IMR-90 (cell line): ENCODE measurements around the gene CLEC3B. TPM values are rescaled to one million over a fixed set of nuclear protein-coding genes. Genes with fewer than 3 reads are reported as not detected.

Experiments used
- ATAC-seq: fragments of 200-7000 bp; cut with Tn5 transposase; 2 replicates; pipeline ENCODE4 v1.9.1; 2020; ENCODE audit warnings: low read depth, mild to moderate bottlenecking, moderate library complexity
- BruUV-seq: library from RNA; stranded (reverse); fragments of 400-500 nt; replicated peaks from 2 replicates; lab custom pipeline; 2021; lab: Mats Ljungman, UMichigan
- CTCF ChIA-PET: fragments of 300-600 bp; formaldehyde crosslinking; extraction: SDS; loops from one replicate; lab custom pipeline; 2021; ENCODE audit warnings: antibody characterized with exemption; lab: Yijun Ruan, JAX
- POLR2A ChIA-PET: fragments of 300-600 bp; sonication (Branson Sonifier 250); formaldehyde crosslinking; loops from one replicate; lab custom pipeline; 2022; ENCODE audit warnings: antibody characterized with exemption; ENCODE audit not compliant: unreplicated experiment; lab: Charles Lee
- DNase-seq: peaks from one replicate; pipeline ENCODE4 v3.0.0; 2013
- H2AFZ ChIP-seq: replicated peaks from 2 replicates; pipeline ENCODE3; 2013; ENCODE audit warnings: low read length, mild to moderate bottlenecking; ENCODE audit not compliant: poor library complexity
- H2AK5ac ChIP-seq: 2 replicates; pipeline ENCODE4 v1.6.1; 2013; ENCODE audit warnings: low read depth, low read length, inconsistent platforms
- H2AK9ac ChIP-seq: replicated peaks from 2 replicates; pipeline ENCODE3; 2013; ENCODE audit warnings: mild to moderate bottlenecking, low read depth, low read length, moderate library complexity; ENCODE audit not compliant: poor library complexity
- H2BK120ac ChIP-seq: 2 replicates; pipeline ENCODE4 v1.6.1; 2013; ENCODE audit warnings: low read depth, low read length, inconsistent platforms
- H2BK15ac ChIP-seq: 3 replicates; pipeline ENCODE4 v1.6.1; 2013; ENCODE audit warnings: low read depth, low read length, inconsistent platforms
- H2BK20ac ChIP-seq: 2 replicates; pipeline ENCODE4 v1.6.1; 2013; ENCODE audit warnings: low read depth, mild to moderate bottlenecking, inconsistent platforms, low read length, moderate library complexity
- H2BK5ac ChIP-seq: 2 replicates; pipeline ENCODE4 v1.6.1; 2013; ENCODE audit warnings: mild to moderate bottlenecking, low read depth, low read length, inconsistent platforms; ENCODE audit not compliant: poor library complexity, severe bottlenecking
- H3K14ac ChIP-seq: replicated peaks from 2 replicates; pipeline ENCODE4 v1.6.1; 2013; ENCODE audit warnings: low read depth, low read length, inconsistent platforms
- H3K18ac ChIP-seq: 2 replicates; pipeline ENCODE4 v1.6.1; 2013; ENCODE audit warnings: low read depth, low read length, control low read depth
- H3K23ac ChIP-seq: 2 replicates; pipeline ENCODE4 v1.6.1; 2013; ENCODE audit warnings: low read depth, low read length, inconsistent platforms
- H3K27ac ChIP-seq: 2 replicates; pipeline ENCODE4 v1.5.1; 2013; ENCODE audit warnings: mild to moderate bottlenecking, control low read depth, low read length; ENCODE audit not compliant: insufficient read depth
- H3K27me3 ChIP-seq: 2 replicates; pipeline ENCODE4 v1.6.1; 2013; ENCODE audit warnings: low read length; ENCODE audit not compliant: control insufficient read depth, insufficient read depth
- H3K36me3 ChIP-seq: 2 replicates; pipeline ENCODE4 v1.6.1; 2013; ENCODE audit warnings: low read length, mixed read lengths; ENCODE audit not compliant: control insufficient read depth, insufficient read depth
- H3K4ac ChIP-seq: 2 replicates; pipeline ENCODE4 v1.6.1; 2013; ENCODE audit warnings: low read depth, low read length, inconsistent platforms
- H3K4me1 ChIP-seq: 2 replicates; pipeline ENCODE4 v1.6.1; 2013; ENCODE audit warnings: low read length, mixed read lengths; ENCODE audit not compliant: control insufficient read depth, insufficient read depth
- H3K4me2 ChIP-seq: 2 replicates; pipeline ENCODE4 v1.6.1; 2013; ENCODE audit warnings: low read depth, mild to moderate bottlenecking, control low read depth, low read length, moderate library complexity
- H3K4me3 ChIP-seq: 2 replicates; pipeline ENCODE4 v1.5.1; 2013; ENCODE audit warnings: low read depth, mild to moderate bottlenecking, control low read depth, low read length, moderate library complexity; ENCODE audit not compliant: insufficient read depth
- H3K56ac ChIP-seq: 2 replicates; pipeline ENCODE4 v1.6.1; 2013; ENCODE audit warnings: low read length, inconsistent platforms; ENCODE audit not compliant: insufficient read depth; ENCODE audit errors: extremely low read depth
- H3K79me1 ChIP-seq, 2 experiments: 2 replicates each; pipeline ENCODE4 v1.6.1; 2013; ENCODE audit warnings: low read length in 2 of 2, inconsistent platforms in 1 of 2, low read depth in 1 of 2
- H3K9ac ChIP-seq: 2 replicates; pipeline ENCODE4 v1.6.1; 2013; ENCODE audit warnings: low read depth, low read length, control low read depth
- H3K9me1 ChIP-seq: 2 replicates; pipeline ENCODE4 v1.6.1; 2013; ENCODE audit warnings: low read length, inconsistent platforms; ENCODE audit not compliant: insufficient read depth
- H3K9me3 ChIP-seq: 2 replicates; pipeline ENCODE4 v1.6.1; 2013; ENCODE audit warnings: low read length; ENCODE audit not compliant: control insufficient read depth, insufficient read depth
- H4K20me1 ChIP-seq: 2 replicates; pipeline ENCODE4 v1.6.1; 2013; ENCODE audit warnings: low read length, inconsistent platforms; ENCODE audit not compliant: insufficient read depth
- H4K5ac ChIP-seq: 2 replicates; pipeline ENCODE4 v1.6.1; 2013; ENCODE audit warnings: mild to moderate bottlenecking, low read depth, low read length, control low read depth
- H4K8ac ChIP-seq, 2 experiments: 2 replicates each; pipeline ENCODE4 v1.6.1; 2013; ENCODE audit warnings: low read depth in 2 of 2, low read length in 2 of 2, control low read depth in 1 of 2, inconsistent platforms in 1 of 2
- H4K91ac ChIP-seq: 2 replicates; pipeline ENCODE4 v1.6.1; 2013; ENCODE audit warnings: low read depth, low read length, inconsistent platforms; ENCODE audit not compliant: insufficient read depth
- BHLHE40 ChIP-seq: fragments of 150-350 bp; IDR thresholded peaks from 2 replicates; pipeline ENCODE4 v1.6.1; 2016; ENCODE audit warnings: mild to moderate bottlenecking, low read depth, low read length
- CEBPB ChIP-seq: IDR thresholded peaks from 2 replicates; pipeline ENCODE4 v1.6.1; 2012; ENCODE audit warnings: low read depth, low read length, improper control_type of control experiment
- CHD1 ChIP-seq: IDR thresholded peaks from 2 replicates; pipeline ENCODE4 v1.6.1; 2012; ENCODE audit warnings: low read depth, low read length, improper control_type of control experiment
- CTCF ChIP-seq: conservative IDR thresholded peaks from 2 replicates; pipeline ENCODE4 v1.5.1; 2012; ENCODE audit warnings: mild to moderate bottlenecking, low read depth, low read length, improper control_type of control experiment
- FOS ChIP-seq: fragments of 150-350 bp; IDR thresholded peaks from 2 replicates; pipeline ENCODE4 v1.6.1; 2016; ENCODE audit warnings: low read depth, low read length
- MAFK ChIP-seq: IDR thresholded peaks from 2 replicates; pipeline ENCODE4 v1.6.1; 2012; ENCODE audit warnings: low read depth, low read length, improper control_type of control experiment
- MAZ ChIP-seq: IDR thresholded peaks from 2 replicates; pipeline ENCODE4 v1.6.1; 2012; ENCODE audit warnings: low read depth, mild to moderate bottlenecking, low read length, improper control_type of control experiment, moderate library complexity, borderline replicate concordance
- MXI1 ChIP-seq: IDR thresholded peaks from 2 replicates; pipeline ENCODE4 v1.6.1; 2012; ENCODE audit warnings: low read depth, mild to moderate bottlenecking, low read length, moderate library complexity, borderline replicate concordance
- NFE2L2 ChIP-seq: fragments of 150-350 bp; IDR thresholded peaks from 2 replicates; pipeline ENCODE4 v1.6.1; 2016; ENCODE audit warnings: low read depth, mild to moderate bottlenecking, low read length
- POLR2A ChIP-seq: IDR thresholded peaks from 2 replicates; pipeline ENCODE4 v1.6.1; 2012; ENCODE audit warnings: mild to moderate bottlenecking, low read depth, low read length
- RAD21 ChIP-seq: IDR thresholded peaks from 2 replicates; pipeline ENCODE4 v1.6.1; 2012; ENCODE audit warnings: low read length, improper control_type of control experiment
- RCOR1 ChIP-seq: IDR thresholded peaks from 2 replicates; pipeline ENCODE4 v1.6.1; 2012; ENCODE audit warnings: mild to moderate bottlenecking, low read length, improper control_type of control experiment; ENCODE audit not compliant: insufficient replicate concordance
- RFX5 ChIP-seq: IDR thresholded peaks from 2 replicates; pipeline ENCODE4 v1.8.0; 2012; ENCODE audit warnings: low read depth, mild to moderate bottlenecking, low read length, moderate library complexity
- SMC3 ChIP-seq: fragments of 150-350 bp; IDR thresholded peaks from 2 replicates; pipeline ENCODE4 v1.6.1; 2016; ENCODE audit warnings: low read depth, mild to moderate bottlenecking, antibody characterized with exemption, low read length, moderate library complexity
- USF2 ChIP-seq: fragments of 150-350 bp; IDR thresholded peaks from 2 replicates; pipeline ENCODE4 v1.6.1; 2017; ENCODE audit warnings: mild to moderate bottlenecking, antibody characterized with exemption, low read length, low read depth
- WGBS, 2 experiments: methylation state at CpG; one replicate each; pipeline versions ENCODE4 v1.1.5 to v1.1.7; 2013; ENCODE audit warnings: missing lambda C conversion rate in 2 of 2; ENCODE audit not compliant: insufficient read length in 1 of 2; ENCODE audit errors: extremely low coverage in 2 of 2; 5-methylcytosine and 5-hydroxymethylcytosine counted together
- dilution Hi-C: fragments of 300-500 bp; cut with HindIII; formaldehyde crosslinking; loops from one replicate; pipeline ENCODE4 v1.14.3; 2018; ENCODE audit warnings: low sequenced_read_pairs; ENCODE audit not compliant: unreplicated experiment
- in situ Hi-C: fragments of 300-500 bp; cut with MboI; formaldehyde crosslinking; loops from 3 replicates; pipeline ENCODE4 v1.14.3; 2019; ENCODE audit warnings: low sequenced_read_pairs, inconsistent platforms, mixed read lengths
- intact Hi-C: fragments of 100-400 bp; cut with micrococcal nuclease; formaldehyde crosslinking; loops from 2 replicates; pipeline ENCODE4 v1.10.0; 2022
- polyA plus RNA-seq, 3 experiments: library from polyadenylated mRNA; depleted of rRNA; stranded (reverse); fragments of >200 nt; gene quantifications; 2 replicates each; pipeline ENCODE4 v1.2.3, GENCODE V29; 2012; ENCODE audit warnings: low replicate concordance in 1 of 3
- total RNA-seq: library from RNA; depleted of rRNA; stranded (reverse); fragments of >200 nt; gene quantifications from 2 replicates; pipeline ENCODE4 v1.2.3, GENCODE V29; 2012
- TF ChIP-seq, protein P1 (sequence below): fragments of 150-350 bp; IDR thresholded peaks from 2 replicates; pipeline ENCODE4 v1.6.1; 2016; ENCODE audit warnings: low read depth, mild to moderate bottlenecking, low read length, moderate library complexity, borderline replicate concordance

CLEC3B gene
- total and polyA plus RNA-seq, 2 of the 4 experiments (the other 2 are of a cell fraction): 3.6 to 13.2 TPM

- no peaks in the 10 kb centered on the region for H3K9me3 ChIP-seq
- no peak overlapping the region for H2BK15ac ChIP-seq
- no peak overlapping the region for H3K9ac ChIP-seq
- ChIA-PET POLR2A (no interaction called here), CTCF (no interaction called here)
- no peak overlapping the region for H2BK5ac ChIP-seq
- TF ChIP-seq FOS (no peak), MAFK (no peak), CHD1 (no peak), NFE2L2 (no peak), RFX5 (no peak), RCOR1 (no peak), MXI1 (no peak), POLR2A (no peak), USF2 (no peak), RAD21 (no peak), BHLHE40 (no peak), MAZ (no peak), CEBPB (no peak), CTCF (no peak), SMC3 (no peak)
- TF ChIP-seq, protein P1, sequence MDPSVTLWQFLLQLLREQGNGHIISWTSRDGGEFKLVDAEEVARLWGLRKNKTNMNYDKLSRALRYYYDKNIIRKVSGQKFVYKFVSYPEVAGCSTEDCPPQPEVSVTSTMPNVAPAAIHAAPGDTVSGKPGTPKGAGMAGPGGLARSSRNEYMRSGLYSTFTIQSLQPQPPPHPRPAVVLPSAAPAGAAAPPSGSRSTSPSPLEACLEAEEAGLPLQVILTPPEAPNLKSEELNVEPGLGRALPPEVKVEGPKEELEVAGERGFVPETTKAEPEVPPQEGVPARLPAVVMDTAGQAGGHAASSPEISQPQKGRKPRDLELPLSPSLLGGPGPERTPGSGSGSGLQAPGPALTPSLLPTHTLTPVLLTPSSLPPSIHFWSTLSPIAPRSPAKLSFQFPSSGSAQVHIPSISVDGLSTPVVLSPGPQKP: no peak
- in situ Hi-C loops (no loop called here), dilution Hi-C loops (no loop called here), intact Hi-C loops (no loop called here)
- ATAC-seq: no peak
- no peak overlapping the region for H3K4me3 ChIP-seq
- H3K23ac ChIP-seq: no peak overlapping the region
- no peak overlapping the region for H3K56ac ChIP-seq
- no peak overlapping the region for H2AK9ac ChIP-seq
- H3K4ac ChIP-seq: no peak overlapping the region
- H2AFZ ChIP-seq: no peak overlapping the region
- no peak overlapping the region for H4K5ac ChIP-seq
- no peaks in the 10 kb centered on the region; the same call in none of the 2 replicates for H4K20me1 ChIP-seq
- no peak for DNase-seq
- no peak overlapping the region for H3K27ac ChIP-seq
- no peak overlapping the region for H2BK20ac ChIP-seq
- H3K18ac ChIP-seq: no peak overlapping the region
- 94% methylated on average over 5 of the region's 8 CpGs; no CpG with 5 or more reads in 1 of the 2 experiments for WGBS, 2 experiments
- H3K9me1 ChIP-seq: peaks cover 25% of the 10 kb centered on the region
- H3K4me2 ChIP-seq: no peak overlapping the region
- peaks cover 12 to 30% of the 10 kb centered on the region in 2 experiments; a peak in 3 of 4 replicates for H3K79me1 ChIP-seq
- H3K36me3 ChIP-seq: peaks cover 20% of the 10 kb centered on the region
- no TSS peak for BruUV-seq
- no peak overlapping the region for H4K8ac ChIP-seq
- no peaks in the 10 kb centered on the region for H3K27me3 ChIP-seq
- H3K14ac ChIP-seq: no peak overlapping the region
- H4K91ac ChIP-seq: no peak overlapping the region
- H2BK120ac ChIP-seq: no peak overlapping the region
- peak overlapping the region; percentile 11; the same call in 1 of the 2 replicates for H2AK5ac ChIP-seq
- peaks cover 24% of the 10 kb centered on the region for H3K4me1 ChIP-seq
Measured at GRCh38 chr3:45007091-45007490, 19.0 kb upstream of the CLEC3B start.
